A549 (cell line): ENCODE measurements around the gene PLIN5. TPM values are rescaled to one million over a fixed set of nuclear protein-coding genes. Genes with fewer than 3 reads are reported as not detected.

ENCODE experiments used
- ATAC-seq, 2 experiments: fragments of 200-7000 bp in 1 of 2; fragments of >200 bp in 1 of 2; cut with Nextera tagmentation in 1 of 2; cut with Tn5 transposase in 1 of 2; 3 replicates each; pipeline versions ENCODE4 v1.8.0 to v1.9.1; 2018 to 2020; ENCODE audit warnings: mild to moderate bottlenecking in 1 of 2, moderate library complexity in 1 of 2
- CTCF ChIA-PET: fragments of 300-600 bp; sonication (Branson Sonifier 250); formaldehyde crosslinking; extraction: SDS; loops from one replicate; lab custom pipeline; 2021; ENCODE audit warnings: antibody characterized with exemption, inconsistent platforms; lab: Yijun Ruan, JAX
- POLR2A ChIA-PET: fragments of 350-600 bp; formaldehyde crosslinking; extraction: SDS; loops from one replicate; lab custom pipeline; 2021; ENCODE audit warnings: antibody characterized with exemption, inconsistent platforms; lab: Yijun Ruan, JAX
- DNase-seq, 2 experiments: peaks; one replicate each; pipeline versions ENCODE4 v3.0.0 to v3.0.0-alpha.2; 2011 to 2016; ENCODE audit warnings: low read depth in 1 of 2, low spot score in 1 of 2
- FAIRE-seq: peaks from 2 replicates; lab custom pipeline; 2011; peaks lifted over from hg19 to GRCh38; lab: Jason Lieb, UNC
- H3K27ac ChIP-seq, 2 experiments: fragments of >200 bp; sonication (Bioruptor Twin); formaldehyde crosslinking; 3 replicates each; pipeline ENCODE4 v1.5.1; 2016 to 2017
- H3K4me1 ChIP-seq: fragments of >200 bp; sonication (Bioruptor Twin); formaldehyde crosslinking; 3 replicates; pipeline ENCODE4 v1.6.1; 2016
- H3K4me2 ChIP-seq: fragments of >200 bp; sonication (Bioruptor Twin); formaldehyde crosslinking; 3 replicates; pipeline ENCODE4 v1.6.1; 2016
- H3K4me3 ChIP-seq: fragments of >200 bp; sonication (Bioruptor Twin); formaldehyde crosslinking; 3 replicates; pipeline ENCODE4 v1.5.1; 2016
- H3K9me3 ChIP-seq: fragments of >200 bp; sonication (Bioruptor Twin); formaldehyde crosslinking; 3 replicates; pipeline ENCODE4 v1.6.1; 2016
- CTCF ChIP-seq: fragments of >200 bp; sonication (Bioruptor Twin); formaldehyde crosslinking; IDR thresholded peaks from 3 replicates; pipeline ENCODE4 v1.5.1; 2016
- E2F6 ChIP-seq: IDR thresholded peaks from 2 replicates; pipeline ENCODE4 v1.6.1; 2012; ENCODE audit warnings: low read depth, borderline replicate concordance
- ESRRA ChIP-seq: fragments of 150-350 bp; IDR thresholded peaks from 2 replicates; pipeline ENCODE4 v1.6.1; 2014; ENCODE audit warnings: mild to moderate bottlenecking, low read length, borderline replicate concordance
- FOSL2 ChIP-seq, 2 experiments: fragments of 450-650 bp in 1 of 2; fragments of >200 bp in 1 of 2; sonication (Bioruptor Twin) in 1 of 2; formaldehyde crosslinking; IDR thresholded peaks; 2 replicates each; pipeline versions ENCODE4 v1.5.0 to v1.6.1; 2016 to 2020; ENCODE audit warnings: mild to moderate bottlenecking in 1 of 2, moderate library complexity in 1 of 2
- FOXS1 ChIP-seq: fragments of 250-450 bp; sonication (Bioruptor Pico); IDR thresholded peaks from 2 replicates; pipeline ENCODE4 v1.5.0; 2020; ENCODE audit warnings: mild to moderate bottlenecking, moderate library complexity
- GATA3 ChIP-seq: IDR thresholded peaks from 2 replicates; pipeline ENCODE4 v1.6.1; 2012; ENCODE audit warnings: borderline replicate concordance
- HES2 ChIP-seq: fragments of >200 bp; sonication (Bioruptor Twin); formaldehyde crosslinking; IDR thresholded peaks from 2 replicates; pipeline ENCODE4 v1.6.1; 2016
- HMGXB4 ChIP-seq: fragments of 250-450 bp; sonication (Bioruptor Pico); IDR thresholded peaks from 2 replicates; pipeline ENCODE4 v1.5.0; 2021; ENCODE audit warnings: mild to moderate bottlenecking, moderate library complexity, borderline replicate concordance
- HOXA7 ChIP-seq: fragments of 250-450 bp; sonication (Bioruptor Pico); IDR thresholded peaks from 2 replicates; pipeline ENCODE4 v1.5.0; 2020; ENCODE audit warnings: mild to moderate bottlenecking, moderate library complexity
- HOXB13 ChIP-seq: fragments of 250-450 bp; sonication (Bioruptor Pico); IDR thresholded peaks from 2 replicates; pipeline ENCODE4 v1.5.0; 2020; ENCODE audit warnings: low read depth, mild to moderate bottlenecking, moderate library complexity
- HOXB5 ChIP-seq: fragments of 250-450 bp; sonication (Bioruptor Pico); IDR thresholded peaks from 2 replicates; pipeline ENCODE4 v1.5.0; 2020; ENCODE audit warnings: mild to moderate bottlenecking, moderate library complexity
- KDM1A ChIP-seq: fragments of 200-600 bp; sonication (generic); IDR thresholded peaks from 2 replicates; pipeline ENCODE4 v1.6.1; 2016; ENCODE audit warnings: low read depth, mild to moderate bottlenecking
- MAFK ChIP-seq: fragments of 450-650 bp; IDR thresholded peaks from 2 replicates; pipeline ENCODE4 v1.6.1; 2014; ENCODE audit not compliant: partially characterized antibody
- MAX ChIP-seq: IDR thresholded peaks from 2 replicates; pipeline ENCODE4 v1.6.1; 2012
- MAZ ChIP-seq: fragments of 150-350 bp; IDR thresholded peaks from 2 replicates; pipeline ENCODE4 v1.6.1; 2014; ENCODE audit warnings: antibody characterized with exemption, low read depth, low read length, borderline replicate concordance
- NFE2L2 ChIP-seq: fragments of 150-350 bp; conservative IDR thresholded peaks from 2 replicates; pipeline ENCODE4 v1.6.1; 2014; ENCODE audit warnings: low read length
- PHF8 ChIP-seq: fragments of 200-600 bp; sonication (generic); IDR thresholded peaks from 2 replicates; pipeline ENCODE4 v1.6.1; 2016; ENCODE audit warnings: low read depth, mild to moderate bottlenecking, antibody characterized with exemption, moderate library complexity, borderline replicate concordance
- POLR2AphosphoS2 ChIP-seq: conservative IDR thresholded peaks from 2 replicates; pipeline ENCODE4 v1.6.1; 2012; ENCODE audit warnings: low read length, improper control_type of control experiment, inconsistent platforms
- RAD21 ChIP-seq, 2 experiments: fragments of >200 bp in 1 of 2; sonication (Bioruptor Twin) in 1 of 2; formaldehyde crosslinking in 1 of 2; IDR thresholded peaks in 1 of 2; conservative IDR thresholded peaks in 1 of 2; 2 replicates in 1 of 2; 3 replicates in 1 of 2; pipeline ENCODE4 v1.6.1; 2012 to 2018; ENCODE audit warnings: inconsistent platforms in 1 of 2
- RARB ChIP-seq: fragments of 250-450 bp; sonication (Bioruptor Pico); IDR thresholded peaks from 2 replicates; pipeline ENCODE4 v1.8.0; 2021; ENCODE audit warnings: mild to moderate bottlenecking, moderate library complexity
- RCOR1 ChIP-seq: fragments of 150-350 bp; IDR thresholded peaks from 2 replicates; pipeline ENCODE4 v1.6.1; 2014; ENCODE audit warnings: antibody characterized with exemption, low read length, low read depth
- REST ChIP-seq: fragments of 200-600 bp; sonication (generic); IDR thresholded peaks from 2 replicates; pipeline ENCODE4 v1.6.1; 2016; ENCODE audit warnings: antibody characterized with exemption, mild to moderate bottlenecking, moderate library complexity
- USF2 ChIP-seq: fragments of 450-650 bp; IDR thresholded peaks from 2 replicates; pipeline ENCODE4 v1.6.1; 2014; ENCODE audit warnings: antibody characterized with exemption
- ZFP36 ChIP-seq: fragments of 450-650 bp; IDR thresholded peaks from 2 replicates; pipeline ENCODE4 v1.6.1; 2014; ENCODE audit warnings: borderline replicate concordance; ENCODE audit not compliant: partially characterized antibody
- WGBS: methylation state at CpG from one replicate; pipeline ENCODE4 v1.1.6; 2017; ENCODE audit errors: missing lambda C conversion rate; 5-methylcytosine and 5-hydroxymethylcytosine counted together
- polyA plus RNA-seq, 4 experiments: library from polyadenylated mRNA; depleted of rRNA in 3 of 4; stranded (reverse); fragments of >200 nt; fragmentation: RNase III in 1 of 4; extraction: RNeasy Plus Mini Kit Qiagen cat#74134 plus additional on column Dnase treatment in 1 of 4; gene quantifications; 2 replicates in 3 of 4; 3 replicates in 1 of 4; pipeline ENCODE4 v1.2.3, GENCODE V29; 2011 to 2017

The PLIN5 gene
- polyA plus RNA-seq, 2 of the 4 experiments (the other 2 are of a cell fraction) = 0.08 to 0.25 TPM

- ChIA-PET CTCF (interaction anchor here (0.5 to 3.3 kb wide), 25 partner anchors 8 to 258 kb away, joined by 3 to 51 read pairs (median 5); partner anchors contain the start of genes LRG1 and PLIN5), POLR2A (interaction anchor here (0.6 kb wide), 1 partner anchor 59 kb away, joined by 9 read pairs; no protein-coding TSS in a partner anchor)
- Histone ChIP-seq H3K4me1 (peaks cover 5% of the 10 kb centered on the region; the same call in 1 of the 3 replicates), H3K27ac (no peak overlapping the region), H3K4me3 (no peak overlapping the region), H3K9me3 (no peaks in the 10 kb centered on the region), H3K4me2 (no peak overlapping the region)
- FAIRE-seq = no peak
- no peak for ATAC-seq
- no peak for DNase-seq
- WGBS = 37% methylated on average over 10 of the region's 23 CpGs
- TF ChIP-seq FOXS1 = no peak
- no peak for TF ChIP-seq RAD21 (conservative IDR thresholded peaks at IDR 0.05 in 1 of 2, IDR thresholded peaks at IDR 0.05 in 1 of 2)
- TF ChIP-seq, all 56 proteins: peak for 0
These were observed 9.4 kb downstream of the PLIN5 start for GRCh38 chr19:4525563-4526002.

GRCh38 chr19:4524808-4525562 lies 10.0 kb downstream of the PLIN5 start:
- Histone ChIP-seq H3K4me3 (no peak overlapping the region), H3K27ac (no peak overlapping the region), H3K4me2 (no peak overlapping the region), H3K9me3 (no peaks in the 10 kb centered on the region), H3K4me1 (peaks cover 5% of the 10 kb centered on the region; the same call in 1 of the 3 replicates)
- FAIRE-seq (no peak), ATAC-seq (peak; percentile 82 to 84), DNase-seq (peak; percentile 51 to 63)
- WGBS = 51% methylated on average over 21 of the region's 23 CpGs
- POLR2A ChIA-PET = interaction anchor here (0.6 kb wide), 1 partner anchor 59 kb away, joined by 9 read pairs; no protein-coding TSS in a partner anchor
- CTCF ChIA-PET = interaction anchor here (0.5 to 3.3 kb wide), 29 partner anchors 8 to 258 kb away, joined by 3 to 51 read pairs (median 5); partner anchors contain the start of genes LRG1 and PLIN5
- TF ChIP-seq USF2 (no peak), HMGXB4 (CRISPR knock-in tag) (no peak), ESRRA (no peak), MAZ (no peak), RCOR1 (no peak), E2F6 (no peak), HOXB5 (CRISPR knock-in tag) (no peak), MAFK (no peak), RAD21 (conservative IDR thresholded peaks at IDR 0.05 in 1 of 2, IDR thresholded peaks at IDR 0.05 in 1 of 2) (peak; percentile 34; a peak in 4 of 5 replicates), HOXB13 (CRISPR knock-in tag) (no peak), HOXA7 (no peak), GATA3 (no peak), CTCF (peak; percentile 54), FOSL2 (IDR thresholded peaks at IDR 0.05) (no peak), FOSL2 (CRISPR knock-in tag; IDR thresholded peaks at IDR 0.05) (no peak), KDM1A (no peak), POLR2AphosphoS2 (no peak), PHF8 (no peak), HES2 (no peak), MAX (no peak), NFE2L2 (no peak), ZFP36 (peak; percentile 40), RARB (CRISPR knock-in tag) (no peak), REST (no peak)
